TTC549 (cell line): ENCODE measurements around the gene PPL.
"Not testable (repeated sequence)": the region's sequence is repeated elsewhere in the genome, so short reads cannot be mapped to it uniquely, and the experiment has no call there.

ENCODE experiments used
- FAIRE-seq: peaks from 2 replicates; lab custom pipeline; 2012; peaks lifted over from hg19 to GRCh38; lab: Jason Lieb, UNC

Gene PPL

DNA sequence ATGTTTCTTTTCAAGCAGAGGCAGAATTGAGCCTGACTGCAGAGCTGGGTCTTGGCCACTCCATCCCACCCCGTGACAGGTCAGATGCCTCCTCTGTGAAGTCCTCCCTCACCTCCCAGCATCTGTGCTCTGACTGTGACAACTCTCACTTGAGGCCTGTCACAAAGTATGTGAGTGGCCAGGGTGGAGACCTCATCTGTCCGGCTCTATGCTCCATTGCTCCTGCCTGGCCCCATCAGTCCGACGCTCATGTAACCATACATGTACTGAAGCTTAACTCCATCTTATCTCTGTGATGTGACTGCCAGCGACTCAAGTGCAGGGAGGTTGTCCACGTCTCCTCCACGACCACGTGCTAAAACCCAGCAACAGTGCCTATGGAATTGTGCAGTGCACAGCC is 3.5 kb downstream of the PPL start:
- no peak for FAIRE-seq

DNA sequence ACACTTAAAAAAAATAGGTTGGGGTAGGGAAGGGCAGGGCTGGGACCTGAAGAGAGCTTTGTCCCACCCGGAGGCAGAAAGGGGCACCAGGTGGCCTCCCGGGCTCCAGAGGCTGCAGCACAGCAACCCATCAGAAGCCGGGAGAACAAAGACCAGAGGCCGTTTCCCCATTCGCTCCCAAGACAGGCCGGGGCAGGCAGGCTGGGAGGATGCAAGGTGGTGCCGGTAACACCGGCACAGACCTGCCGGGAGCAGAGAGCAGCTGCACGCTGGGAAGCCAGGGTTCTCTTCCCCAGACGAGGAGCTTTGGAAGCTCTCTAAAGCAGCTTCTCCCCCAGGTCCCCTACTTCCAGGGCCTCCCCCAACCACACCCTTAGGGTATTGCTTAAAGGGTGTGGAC is 5.6 kb downstream of the PPL start:
- FAIRE-seq: no peak

DNA sequence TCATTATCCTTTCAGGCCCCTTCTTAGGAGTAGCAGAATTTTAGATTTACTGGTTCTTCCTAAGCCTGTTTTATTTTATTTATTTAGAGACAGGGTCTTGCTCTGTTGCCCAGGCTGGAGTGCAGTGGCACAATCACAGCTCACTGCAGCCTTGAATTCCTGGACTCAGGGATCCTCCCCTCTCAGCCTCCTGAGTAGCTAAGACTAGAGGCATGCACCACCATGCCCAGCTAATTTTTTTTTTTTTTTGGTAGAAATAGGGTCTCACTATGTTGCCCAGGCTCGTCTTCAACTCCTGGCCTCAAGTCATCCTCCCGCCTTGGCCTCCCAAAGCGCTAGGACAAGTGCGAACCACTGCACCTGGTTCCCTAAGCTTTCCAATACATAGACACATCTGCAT is 7.3 kb downstream of the PPL start:
- not testable (repeated sequence) for FAIRE-seq

DNA sequence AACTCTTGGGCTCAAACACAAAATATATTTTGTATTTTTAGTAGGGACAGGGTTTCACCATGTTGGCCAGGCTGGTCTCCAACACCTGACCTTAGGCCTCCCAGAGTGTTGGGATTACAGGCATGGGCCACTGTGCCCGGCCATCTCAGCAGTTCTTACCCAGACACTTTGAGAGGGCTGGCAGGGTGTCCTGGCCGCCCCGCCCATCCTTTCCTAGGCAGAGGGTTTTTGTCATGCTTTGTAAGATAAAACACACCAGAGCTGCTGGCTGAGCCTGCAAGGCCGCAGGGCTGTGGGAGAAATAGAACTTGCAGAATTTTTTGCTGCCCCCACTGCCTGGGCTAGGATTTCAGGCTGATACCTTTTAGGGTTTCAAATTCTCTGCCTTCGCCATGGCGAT is 8.7 kb downstream of the PPL start:
- no peak for FAIRE-seq

DNA sequence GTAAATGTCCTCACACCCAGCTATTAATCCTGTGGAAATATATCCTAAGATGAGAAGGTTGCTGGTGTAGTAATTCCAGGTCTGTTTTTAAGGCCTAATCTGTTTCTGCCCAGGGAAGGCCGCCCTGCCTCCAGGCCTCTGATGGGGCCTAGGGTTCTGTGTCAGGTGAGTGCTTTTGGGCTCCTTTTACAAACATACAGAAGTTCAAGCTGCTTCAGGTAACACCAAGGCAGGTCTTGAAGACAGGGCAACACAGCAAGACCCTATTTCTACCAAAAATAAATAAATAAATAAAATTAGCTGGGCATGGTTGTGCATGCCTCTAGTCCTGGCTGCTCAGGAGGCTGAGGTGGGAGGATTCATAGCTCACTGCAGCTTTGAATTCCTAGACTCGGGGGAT is 9.3 kb downstream of the PPL start:
- FAIRE-seq: no peak

DNA sequence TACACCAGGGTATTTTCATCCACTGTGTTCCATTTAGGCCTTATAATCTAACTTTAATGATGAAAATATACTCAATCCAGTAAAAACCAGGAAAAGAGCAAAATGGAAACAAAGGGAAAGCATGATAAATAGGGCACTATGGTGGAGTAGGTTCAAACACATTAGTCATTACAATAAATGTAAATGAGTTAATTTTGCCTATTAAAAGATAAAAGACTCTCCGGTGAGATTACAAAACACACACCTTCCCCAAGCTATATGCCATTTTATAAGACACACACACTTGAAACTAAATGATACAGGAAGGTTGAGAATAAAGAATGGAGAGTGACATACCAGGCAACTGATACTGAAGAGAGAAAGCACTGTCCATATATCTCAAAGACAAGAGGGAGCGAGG is 10.0 kb downstream of the PPL start:
- FAIRE-seq: no peak

DNA sequence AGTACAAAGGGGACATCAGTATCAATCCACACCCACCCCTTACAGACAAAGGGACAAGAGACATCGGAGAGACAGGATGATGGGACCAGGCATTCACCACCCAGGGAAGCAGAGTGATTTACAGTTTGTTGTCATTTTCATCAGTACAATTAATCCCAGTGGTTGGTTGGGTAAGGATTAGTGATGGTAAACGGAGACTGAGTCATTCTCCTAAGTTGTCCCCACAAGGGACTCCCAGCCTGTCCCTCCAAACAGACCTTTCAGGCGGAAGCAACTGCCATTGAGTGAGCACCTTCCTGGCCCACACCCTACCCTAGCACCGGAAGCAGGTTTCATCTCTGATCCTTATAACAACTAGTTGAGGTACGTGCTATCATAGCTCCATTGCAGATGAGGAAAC is 11.2 kb downstream of the PPL start:
- no peak for FAIRE-seq

DNA sequence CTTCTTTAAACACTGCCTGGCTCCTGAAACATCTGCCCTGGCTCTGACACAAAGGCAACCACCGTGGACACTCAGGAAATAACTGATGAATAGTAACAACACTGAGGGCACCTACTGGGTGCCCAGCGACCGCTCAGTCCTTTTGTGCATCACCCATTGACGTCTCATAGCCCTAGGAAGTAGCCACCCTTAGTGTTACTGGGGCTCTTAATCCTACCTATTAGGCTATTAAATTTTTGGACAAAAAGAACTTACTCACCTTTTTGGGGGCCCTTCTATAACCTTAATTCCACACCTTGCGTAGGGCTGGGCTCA is 11.7 kb downstream of the PPL start:
- no peak for FAIRE-seq

DNA sequence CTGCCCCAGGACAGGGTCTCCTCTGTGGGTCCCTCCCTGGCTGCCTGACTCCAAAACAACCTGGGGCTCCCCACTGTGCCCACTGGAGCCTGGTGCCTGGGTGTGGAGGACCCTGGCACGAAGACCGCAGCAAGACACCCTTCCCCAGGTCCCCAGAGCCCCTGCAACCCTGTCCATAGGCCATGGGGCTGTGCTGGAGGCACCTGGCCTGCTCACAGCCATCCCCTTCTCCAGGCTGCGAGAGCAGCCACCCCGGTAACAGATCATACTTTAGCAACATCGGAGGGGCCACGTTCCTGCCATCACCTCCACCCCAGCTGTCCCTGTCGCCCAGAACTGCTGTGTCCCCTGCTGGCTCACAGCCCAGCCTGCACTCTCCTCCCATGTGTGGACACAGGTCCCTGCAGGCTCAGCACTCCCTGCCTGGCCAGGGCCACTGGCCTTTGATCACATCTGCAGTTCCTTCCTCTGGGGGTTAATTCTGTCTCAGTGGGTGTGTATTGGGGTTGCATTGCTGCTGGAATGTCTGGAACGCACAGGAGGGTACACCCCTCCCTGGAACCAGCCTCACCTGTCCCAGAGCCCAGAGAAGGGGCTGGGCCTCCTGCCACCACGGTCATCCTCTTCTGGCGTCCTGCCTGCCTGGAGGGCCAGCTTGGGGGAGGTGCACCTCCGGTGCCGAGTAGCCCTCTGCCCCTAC is 12.2 kb downstream of the PPL start:
- FAIRE-seq: no peak

DNA sequence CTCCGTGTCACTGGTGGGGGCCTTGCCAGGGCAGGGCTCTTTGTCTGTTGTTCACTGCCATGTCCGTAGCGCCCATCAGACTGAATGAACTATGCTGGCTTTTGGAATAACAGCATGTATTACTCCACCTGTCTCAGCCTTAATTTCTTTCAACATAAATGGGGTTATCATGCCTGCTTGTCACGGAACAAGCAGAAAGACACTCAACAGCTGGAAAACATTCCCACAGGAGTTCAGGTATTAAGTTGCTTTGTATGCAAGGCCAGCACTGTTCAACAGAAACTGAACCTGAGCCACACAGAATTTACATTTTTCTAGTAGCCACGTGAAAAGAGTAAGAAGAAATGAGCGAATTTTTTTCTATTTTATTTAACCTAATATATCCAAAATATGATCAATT is 13.1 kb downstream of the PPL start:
- FAIRE-seq: no peak

DNA sequence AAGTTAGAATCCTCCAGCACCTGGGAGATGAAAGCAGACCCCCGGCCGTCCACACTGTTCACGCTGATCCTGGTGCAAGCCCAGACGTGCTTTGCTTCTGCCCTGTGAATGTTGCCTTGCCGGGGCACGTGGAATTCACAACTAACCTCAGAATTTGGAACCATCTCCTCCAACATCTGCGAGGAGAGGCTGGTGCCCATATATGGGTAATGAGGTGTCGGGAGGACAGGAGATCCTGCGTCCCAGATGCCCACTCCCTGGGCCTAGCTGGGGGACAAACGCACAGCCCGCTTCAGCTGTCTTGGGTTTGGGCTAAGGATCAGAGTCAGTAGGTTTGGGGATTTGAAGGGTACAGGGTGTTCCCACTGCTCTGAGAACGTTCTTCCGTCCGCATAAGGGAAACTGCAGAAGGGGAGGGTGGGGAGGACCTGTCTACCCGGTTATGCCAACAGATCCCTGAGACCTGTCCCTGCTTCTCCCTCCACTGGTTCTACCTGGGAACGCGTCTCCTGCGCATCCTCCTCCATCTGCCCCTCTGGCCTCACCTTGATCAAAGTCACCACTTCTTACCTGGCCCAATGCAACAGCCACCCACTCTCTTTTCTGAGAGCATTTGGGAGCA is 14.1 kb downstream of the PPL start:
- no peak for FAIRE-seq

DNA sequence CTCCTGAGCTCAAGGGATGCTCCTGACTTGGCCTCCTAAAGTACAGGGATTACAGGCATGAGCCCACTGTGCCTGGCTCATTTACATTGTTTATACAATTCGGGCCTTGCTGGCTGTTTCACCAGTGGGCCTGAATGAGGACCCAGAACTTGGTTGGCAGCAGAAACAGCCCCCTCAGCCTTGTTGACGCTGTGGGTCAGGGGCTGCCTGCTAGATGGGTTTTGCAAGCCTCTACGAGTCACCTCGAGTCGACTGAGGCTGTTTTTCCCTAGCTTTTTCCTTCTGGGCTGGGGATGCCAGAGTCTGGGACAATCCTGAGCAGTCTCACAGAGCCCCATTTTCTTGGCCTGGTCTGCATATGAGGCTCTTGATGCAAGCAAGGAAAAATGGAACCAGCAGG is 16.1 kb downstream of the PPL start:
- FAIRE-seq: no peak

DNA sequence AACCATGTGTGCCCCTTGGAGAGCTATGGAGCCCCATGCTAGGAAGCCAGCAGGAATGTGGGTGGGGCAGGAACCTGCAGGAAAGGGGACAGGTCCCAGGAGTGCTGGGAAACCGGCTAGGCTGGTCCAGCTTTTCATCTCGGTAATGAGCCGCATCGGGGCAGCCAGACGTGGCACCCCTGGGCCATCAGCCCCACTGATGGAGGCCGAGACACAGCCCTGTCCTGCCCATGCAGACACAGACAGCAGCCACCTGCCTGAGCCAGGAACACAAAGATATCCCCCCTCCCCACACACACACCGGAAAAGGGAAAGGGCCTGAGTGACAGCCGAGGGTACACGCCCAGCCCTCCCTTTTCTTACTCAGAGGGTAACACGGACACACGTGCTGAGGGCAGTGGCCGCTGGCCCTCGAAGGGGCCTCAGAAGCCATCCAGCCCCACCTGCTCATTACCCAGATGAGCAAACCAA is 18.1 kb downstream of the PPL start:
- no peak for FAIRE-seq

DNA sequence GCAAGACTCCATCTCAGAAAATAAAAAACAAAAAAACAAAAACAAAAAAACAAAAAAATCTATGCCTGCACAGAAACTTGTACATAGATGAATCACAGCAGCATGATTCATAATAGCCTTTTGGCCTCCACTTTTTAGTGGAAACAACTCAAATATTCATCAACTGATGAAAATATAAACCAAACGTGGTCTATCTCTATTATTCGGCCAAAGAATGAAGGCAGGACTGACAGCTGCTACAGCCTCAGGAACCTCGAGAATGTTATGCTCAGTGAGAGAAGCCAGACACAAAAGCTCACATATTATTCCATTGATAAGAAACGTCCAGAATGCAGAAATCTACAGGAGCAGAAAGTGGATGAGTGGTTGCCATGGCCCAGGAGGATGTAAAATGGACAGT is 19.8 kb downstream of the PPL start:
- FAIRE-seq: no peak

DNA sequence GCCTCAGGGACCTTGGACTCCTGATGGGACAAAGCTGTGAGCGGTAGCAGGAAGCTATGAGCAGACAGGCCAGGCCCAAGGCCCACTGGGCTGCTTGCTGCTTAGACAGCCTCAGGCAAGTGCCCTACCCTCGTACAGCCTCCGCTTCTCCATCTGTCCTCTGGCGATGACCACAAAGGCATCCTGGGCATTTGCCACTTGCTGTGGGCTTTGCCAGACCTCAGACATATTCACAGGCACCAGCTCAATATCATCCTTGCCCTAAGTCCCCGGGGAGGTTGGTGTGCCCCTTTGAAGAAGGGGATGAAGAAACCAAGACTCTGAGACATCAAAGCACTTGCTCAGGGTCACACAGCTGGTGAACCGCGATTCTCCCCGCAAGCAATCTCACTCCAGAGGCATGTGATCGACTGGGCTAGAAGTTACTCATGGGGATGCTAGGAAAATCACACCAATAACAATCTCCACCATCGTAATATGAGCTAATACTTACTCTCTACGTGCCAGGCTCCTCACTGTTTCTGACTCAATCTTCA is 21.7 kb downstream of the PPL start:
- no peak for FAIRE-seq

DNA sequence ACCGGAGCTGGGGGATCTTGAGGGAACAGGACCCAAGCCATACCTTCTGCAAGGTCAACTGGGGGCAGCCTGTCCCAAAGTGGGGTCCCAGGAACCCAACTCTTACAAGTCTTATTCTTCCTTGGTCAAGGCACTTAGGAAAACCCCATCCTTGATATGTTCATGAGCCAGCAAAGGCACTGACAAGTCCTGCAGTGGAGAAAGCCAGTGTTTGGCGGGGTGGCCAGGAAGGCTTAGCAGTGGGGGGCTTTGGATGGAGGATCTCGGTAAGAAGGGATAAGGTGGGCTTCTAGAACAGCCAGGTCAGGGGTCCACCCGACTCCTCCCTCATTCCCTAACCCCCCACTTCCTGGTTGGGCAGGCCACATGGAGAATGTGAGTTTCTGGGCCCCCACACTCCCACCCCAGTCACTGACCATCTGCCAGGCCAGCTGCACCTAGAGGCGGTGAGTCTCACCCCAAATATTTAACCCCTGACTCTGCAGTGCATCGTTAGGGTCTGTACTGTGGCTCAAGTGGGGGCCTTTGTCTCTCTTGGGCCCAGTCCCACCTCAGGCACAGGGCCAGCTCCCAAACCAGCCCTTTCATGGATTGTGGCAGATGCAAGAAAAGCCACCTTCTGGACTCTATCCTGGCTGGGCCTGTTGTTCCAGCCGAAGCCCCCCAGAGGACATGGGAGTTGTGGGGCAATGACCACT is 22.3 kb downstream of the PPL start:
- FAIRE-seq: no peak

DNA sequence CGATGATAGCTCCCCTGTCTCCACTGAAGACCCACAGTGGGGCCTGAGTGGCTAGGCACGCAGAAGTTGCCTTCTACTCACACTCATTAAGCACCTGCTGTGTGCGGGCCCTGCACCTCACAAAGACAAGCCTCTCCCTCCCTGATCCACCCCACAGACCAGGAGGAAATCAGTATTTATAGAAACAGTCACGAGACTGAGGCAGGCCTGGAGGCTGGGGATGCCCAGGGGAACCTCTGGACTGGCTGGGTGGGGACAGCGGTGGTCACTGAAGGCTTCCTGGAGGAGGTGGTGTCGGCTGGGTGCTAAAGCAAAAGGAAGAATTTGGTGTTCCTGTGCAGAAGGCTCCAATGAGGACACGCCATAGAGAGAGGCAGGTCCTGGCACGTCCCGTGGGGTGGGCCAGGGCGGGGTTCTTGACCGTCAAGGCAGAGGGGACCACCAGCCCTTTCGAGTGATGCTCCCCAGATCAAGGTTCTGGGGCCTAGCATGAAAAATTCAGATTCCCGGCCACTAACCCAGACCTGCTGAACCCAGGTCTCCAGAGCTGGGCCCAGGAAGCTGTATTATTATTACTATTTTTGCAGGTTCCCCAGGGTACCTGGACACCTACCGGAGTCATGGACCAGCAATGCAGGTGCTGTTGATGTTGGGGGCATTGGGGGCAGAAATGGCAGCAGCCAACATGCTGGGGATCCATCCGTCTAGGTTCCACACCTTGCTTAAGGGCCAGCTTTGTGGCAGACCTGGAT is 23.0 kb downstream of the PPL start:
- FAIRE-seq: no peak

DNA sequence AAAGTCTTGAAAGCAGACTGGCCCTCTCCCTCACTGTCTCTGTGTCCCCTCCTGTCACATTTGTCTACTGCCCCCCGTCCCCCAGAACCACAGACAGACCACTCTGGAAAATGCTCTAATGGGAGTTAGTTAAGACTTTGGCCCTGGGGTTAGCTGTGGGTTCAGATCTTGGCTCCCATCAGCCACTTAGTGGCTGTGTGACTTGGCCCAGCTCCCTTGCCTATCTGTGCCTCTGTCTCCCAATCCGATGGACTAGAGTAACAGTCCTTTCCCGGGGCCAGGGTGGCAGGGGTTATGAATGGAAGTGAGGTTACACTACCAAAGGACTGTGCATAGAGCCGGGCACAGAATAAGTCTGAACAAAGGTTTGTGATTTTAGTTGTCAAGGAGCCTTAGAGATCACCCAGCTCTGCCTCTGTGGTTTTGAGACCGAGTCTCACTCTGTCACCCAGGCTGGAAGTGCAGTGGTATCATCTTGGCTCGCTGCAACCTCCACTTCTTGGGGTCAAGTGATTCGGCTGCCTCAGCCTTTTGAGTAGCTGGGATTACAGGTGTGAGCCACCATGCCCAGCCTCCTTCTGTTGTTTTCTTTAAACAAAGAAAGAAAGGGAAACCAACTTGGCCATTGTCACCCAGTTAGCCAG is 23.7 kb downstream of the PPL start:
- no peak for FAIRE-seq

DNA sequence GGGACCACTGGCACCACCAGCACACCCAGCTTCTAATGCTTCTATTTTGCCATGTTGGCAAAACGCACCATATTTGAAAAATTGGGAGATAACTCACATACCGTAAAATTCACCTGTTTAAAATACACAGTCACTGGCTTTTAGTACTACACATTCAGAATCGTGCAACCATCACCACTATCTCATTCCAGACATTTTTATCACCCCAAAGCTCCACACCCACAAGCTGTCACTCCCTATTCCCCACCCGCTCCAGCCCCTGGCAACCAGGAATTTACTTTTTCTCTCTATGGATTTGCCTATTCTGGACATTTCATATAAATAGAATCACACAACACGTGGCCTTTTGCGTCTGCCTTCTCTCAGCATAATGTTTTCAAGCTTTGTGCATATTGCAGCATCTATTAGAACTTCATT is 25.0 kb downstream of the PPL start:
- no peak for FAIRE-seq

DNA sequence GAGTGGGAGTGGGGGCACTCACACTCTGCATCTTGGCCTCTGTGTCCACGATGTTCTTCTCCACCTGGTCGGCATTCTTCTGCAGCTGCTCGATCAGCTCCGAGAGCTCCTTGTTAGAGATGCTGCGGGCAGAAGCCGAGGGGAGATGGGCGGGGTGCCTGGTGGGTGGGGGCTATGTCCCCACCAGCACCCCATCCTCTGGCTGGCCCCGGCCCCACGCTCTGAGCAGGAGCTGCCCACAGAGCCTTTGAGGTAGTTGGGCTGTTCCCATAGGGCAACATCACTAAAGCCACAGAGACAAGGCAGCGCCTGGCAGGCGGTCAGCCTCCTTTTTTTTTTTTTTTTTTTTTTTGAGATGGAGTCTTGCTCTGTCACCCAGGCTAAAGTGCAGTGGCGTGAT is 26.1 kb downstream of the PPL start:
- no peak for FAIRE-seq

DNA sequence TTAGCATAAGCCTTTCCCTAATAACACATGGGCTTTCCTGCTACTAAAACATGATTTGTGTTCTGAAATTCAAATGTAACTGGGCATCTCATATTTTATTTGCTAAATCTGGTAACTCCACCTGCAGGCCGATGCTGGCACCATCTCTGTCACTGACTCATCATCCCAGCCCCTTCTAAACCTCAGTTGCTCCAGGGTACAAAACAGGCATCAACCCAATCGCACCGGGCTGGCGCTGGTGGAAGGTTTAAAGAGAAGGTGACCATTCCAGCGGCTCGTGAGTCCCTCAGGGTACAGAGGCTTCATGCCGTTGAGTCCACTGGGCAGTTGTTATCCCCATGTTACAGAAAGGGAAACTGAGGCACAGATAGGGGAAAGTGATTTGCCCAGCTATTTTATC is 27.1 kb downstream of the PPL start:
- no peak for FAIRE-seq

DNA sequence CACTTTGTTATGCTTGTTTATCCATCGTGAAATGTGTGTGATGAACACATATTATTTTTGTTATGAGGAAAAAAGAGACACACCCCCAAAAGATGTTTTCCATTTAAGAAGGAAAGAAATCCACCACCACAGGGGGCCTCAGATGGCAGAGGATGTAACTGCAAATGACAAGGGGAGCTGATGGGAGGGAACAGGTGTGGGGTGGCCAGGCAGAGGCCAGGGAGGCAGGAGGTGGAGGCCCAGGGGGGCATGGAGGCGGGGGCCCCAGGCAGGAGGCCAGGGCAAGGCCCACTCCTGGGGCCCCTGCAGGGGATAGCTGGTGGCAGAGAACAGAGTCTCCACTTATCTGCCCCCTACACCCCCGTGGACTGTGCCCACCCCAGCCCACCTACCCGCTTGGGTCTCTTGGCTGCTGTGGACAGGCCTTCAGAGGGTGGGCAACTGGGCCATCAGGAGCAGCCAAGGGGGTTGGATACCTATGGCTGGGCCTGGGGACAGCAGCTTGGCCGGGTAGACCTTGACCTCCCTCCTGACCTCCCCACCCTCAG is 28.0 kb downstream of the PPL start:
- FAIRE-seq: no peak
